HepG2 (cell line): Measurements from ENCODE around the gene DNAAF1. TPM values are rescaled to one million over a fixed set of nuclear protein-coding genes. Genes with fewer than 3 reads are reported as not detected.

Experiments
- ATF7-NPFF ChIP-seq: sonication (generic); formaldehyde crosslinking; IDR thresholded peaks from 2 replicates; pipeline ENCODE4 v1.8.1; 2023; ENCODE audit warnings: mild to moderate bottlenecking, low read depth, missing genetic modification reagents, moderate library complexity
- IRF2 ChIP-seq: IDR thresholded peaks from 2 replicates; pipeline ENCODE4 v1.6.1; 2018; ENCODE audit warnings: missing genetic modification reagents, missing compliant biosample characterization
- MED1 ChIP-seq: sonication (generic); formaldehyde crosslinking; IDR thresholded peaks from 2 replicates; pipeline ENCODE4 v1.4.0; 2020; ENCODE audit warnings: missing genetic modification reagents
- MIER2 ChIP-seq: IDR thresholded peaks from 2 replicates; pipeline ENCODE4 v1.6.1; 2016; ENCODE audit warnings: missing biosample characterization, missing genetic modification reagents
- MYNN ChIP-seq: sonication (generic); formaldehyde crosslinking; IDR thresholded peaks from 2 replicates; pipeline ENCODE4 v1.4.0; 2020; ENCODE audit warnings: mild to moderate bottlenecking, low read depth, missing genetic modification reagents
- PAF1 ChIP-seq: IDR thresholded peaks from 2 replicates; pipeline ENCODE4 v1.6.1; 2016; ENCODE audit warnings: missing genetic modification reagents, missing compliant biosample characterization
- PITX1 ChIP-seq: sonication (generic); formaldehyde crosslinking; IDR thresholded peaks from 2 replicates; pipeline ENCODE4 v1.5.1; 2020; ENCODE audit warnings: mild to moderate bottlenecking, missing genetic modification reagents
- PRMT3 ChIP-seq: sonication (generic); formaldehyde crosslinking; IDR thresholded peaks from 2 replicates; pipeline ENCODE4 v1.8.1; 2022; ENCODE audit warnings: low read depth, mild to moderate bottlenecking, moderate library complexity, missing genetic modification reagents, borderline replicate concordance
- RBFOX2 ChIP-seq: fragments of 200-400 bp; formaldehyde crosslinking; IDR thresholded peaks from 2 replicates; pipeline ENCODE4 v1.6.1; 2017; ENCODE audit warnings: low read depth, mild to moderate bottlenecking, low read length
- REPIN1 ChIP-seq: sonication (generic); formaldehyde crosslinking; IDR thresholded peaks from 2 replicates; pipeline ENCODE4 v1.8.0; 2022; ENCODE audit warnings: missing genetic modification reagents, low read depth, mild to moderate bottlenecking, borderline replicate concordance
- SRSF9 ChIP-seq: fragments of 200-400 bp; formaldehyde crosslinking; IDR thresholded peaks from 2 replicates; pipeline ENCODE4 v1.6.1; 2018; ENCODE audit warnings: borderline replicate concordance, mild to moderate bottlenecking, low read depth, low read length; ENCODE audit not compliant: insufficient read depth, poor library complexity, severe bottlenecking
- ZNF772 ChIP-seq: sonication (generic); formaldehyde crosslinking; IDR thresholded peaks from 2 replicates; pipeline ENCODE4 v1.5.0; 2020; ENCODE audit warnings: mild to moderate bottlenecking, missing genetic modification reagents
- ZNF777 ChIP-seq: sonication (generic); formaldehyde crosslinking; IDR thresholded peaks from 2 replicates; pipeline ENCODE4 v1.4.0; 2020; ENCODE audit warnings: missing genetic modification reagents
- polyA plus RNA-seq, 8 experiments: library from polyadenylated mRNA; depleted of rRNA in 3 of 8; stranded (reverse) in 7 of 8; unstranded in 1 of 8; fragments of >200 nt; fragmentation: Illumina TruSeq in 4 of 8; extraction: Trizol in 4 of 8; gene quantifications; 2 replicates each; pipeline versions ENCODE4 v1.2.1 to v1.2.3, GENCODE V29; 2011 to 2016; ENCODE audit warnings: low read depth in 4 of 8, missing spikeins in 1 of 8, mixed read lengths in 1 of 8; ENCODE audit not compliant: insufficient read depth in 1 of 8
- total RNA-seq, 5 experiments: library from RNA; depleted of rRNA; stranded (reverse); fragments of >200 nt; fragmentation: Illumina TruSeq; extraction: Trizol; gene quantifications; 2 replicates each; pipeline ENCODE4 v1.2.3, GENCODE V29; 2016; ENCODE audit warnings: low read depth in 1 of 5
- TF ChIP-seq, protein P1 (sequence below), 2 experiments: IDR thresholded peaks; 2 replicates each; pipeline ENCODE4 v1.6.1; 2011 to 2012; ENCODE audit warnings: low read length in 2 of 2, borderline replicate concordance in 1 of 2, low read depth in 1 of 2, mild to moderate bottlenecking in 1 of 2, moderate library complexity in 1 of 2
- TF ChIP-seq, protein P2 (sequence below): sonication (generic); formaldehyde crosslinking; IDR thresholded peaks from 2 replicates; pipeline ENCODE4 v1.9.0; 2021; ENCODE audit warnings: missing genetic modification reagents, borderline replicate concordance
- TF ChIP-seq, protein P3 (sequence below): sonication (generic); formaldehyde crosslinking; IDR thresholded peaks from 2 replicates; pipeline ENCODE4 v1.4.0; 2020; ENCODE audit warnings: mild to moderate bottlenecking, missing genetic modification reagents
- TF ChIP-seq, protein P4 (sequence below), 2 experiments: sonication (generic) in 1 of 2; formaldehyde crosslinking in 1 of 2; IDR thresholded peaks; 2 replicates each; pipeline versions ENCODE4 v1.5.1 to v1.6.1; 2011 to 2020; ENCODE audit warnings: borderline replicate concordance in 1 of 2, low read depth in 1 of 2, low read length in 1 of 2, mild to moderate bottlenecking in 1 of 2, missing genetic modification reagents in 1 of 2, moderate library complexity in 1 of 2

Gene DNAAF1
- total and polyA plus RNA-seq, 2 of the 13 experiments (the other 11 are each of a cell fraction or from before 2014, with no cell fraction given): 0.04 TPM; not detected in 1

DNA sequence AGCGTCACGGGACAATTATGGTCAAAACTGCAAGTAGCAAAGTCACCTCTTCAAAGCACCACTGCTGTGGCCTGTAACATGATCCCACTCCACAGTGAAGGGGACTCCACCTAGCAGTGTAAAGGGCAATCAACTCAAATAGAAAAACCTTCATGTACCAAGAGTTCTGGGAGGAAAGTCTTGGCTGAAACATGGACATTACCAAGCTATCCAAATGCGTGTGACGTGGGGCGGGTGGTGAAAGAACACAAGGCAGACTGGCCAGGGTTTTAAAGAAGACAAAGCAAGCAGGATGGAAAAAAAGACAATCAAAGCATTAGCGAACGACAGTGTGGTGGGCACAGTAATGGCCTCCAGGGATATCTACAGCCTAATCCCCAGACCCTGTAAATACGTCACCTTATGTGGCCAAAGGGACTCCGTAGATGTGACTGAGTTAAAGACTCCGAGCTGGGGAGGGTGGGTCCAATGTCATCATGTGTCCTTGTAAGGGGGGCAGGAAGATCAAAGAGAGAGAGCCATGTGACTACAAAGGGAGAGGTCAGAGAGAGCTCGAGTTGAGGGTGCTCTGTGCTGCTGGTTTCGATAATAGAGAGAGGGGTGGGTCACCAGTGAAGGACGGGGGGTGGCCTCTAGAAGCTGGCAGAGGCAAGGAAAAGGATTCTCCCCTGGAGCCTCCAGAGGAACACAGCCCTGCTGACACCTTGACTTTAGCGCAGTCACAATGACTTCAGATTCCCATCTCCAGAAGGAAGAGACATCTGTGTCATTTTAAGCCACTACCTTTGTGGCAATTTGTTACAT lies 6.1 kb upstream of the DNAAF1 start (continued):
- TF ChIP-seq ZNF777: no peak
- TF ChIP-seq ZNF772: 0 out of 2 replicates have a peak, but pooled peaks have one; percentile 14
- TF ChIP-seq, protein P1, sequence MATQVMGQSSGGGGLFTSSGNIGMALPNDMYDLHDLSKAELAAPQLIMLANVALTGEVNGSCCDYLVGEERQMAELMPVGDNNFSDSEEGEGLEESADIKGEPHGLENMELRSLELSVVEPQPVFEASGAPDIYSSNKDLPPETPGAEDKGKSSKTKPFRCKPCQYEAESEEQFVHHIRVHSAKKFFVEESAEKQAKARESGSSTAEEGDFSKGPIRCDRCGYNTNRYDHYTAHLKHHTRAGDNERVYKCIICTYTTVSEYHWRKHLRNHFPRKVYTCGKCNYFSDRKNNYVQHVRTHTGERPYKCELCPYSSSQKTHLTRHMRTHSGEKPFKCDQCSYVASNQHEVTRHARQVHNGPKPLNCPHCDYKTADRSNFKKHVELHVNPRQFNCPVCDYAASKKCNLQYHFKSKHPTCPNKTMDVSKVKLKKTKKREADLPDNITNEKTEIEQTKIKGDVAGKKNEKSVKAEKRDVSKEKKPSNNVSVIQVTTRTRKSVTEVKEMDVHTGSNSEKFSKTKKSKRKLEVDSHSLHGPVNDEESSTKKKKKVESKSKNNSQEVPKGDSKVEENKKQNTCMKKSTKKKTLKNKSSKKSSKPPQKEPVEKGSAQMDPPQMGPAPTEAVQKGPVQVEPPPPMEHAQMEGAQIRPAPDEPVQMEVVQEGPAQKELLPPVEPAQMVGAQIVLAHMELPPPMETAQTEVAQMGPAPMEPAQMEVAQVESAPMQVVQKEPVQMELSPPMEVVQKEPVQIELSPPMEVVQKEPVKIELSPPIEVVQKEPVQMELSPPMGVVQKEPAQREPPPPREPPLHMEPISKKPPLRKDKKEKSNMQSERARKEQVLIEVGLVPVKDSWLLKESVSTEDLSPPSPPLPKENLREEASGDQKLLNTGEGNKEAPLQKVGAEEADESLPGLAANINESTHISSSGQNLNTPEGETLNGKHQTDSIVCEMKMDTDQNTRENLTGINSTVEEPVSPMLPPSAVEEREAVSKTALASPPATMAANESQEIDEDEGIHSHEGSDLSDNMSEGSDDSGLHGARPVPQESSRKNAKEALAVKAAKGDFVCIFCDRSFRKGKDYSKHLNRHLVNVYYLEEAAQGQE (IDR thresholded peaks at IDR 0.05; ENCODE audit: borderline replicate concordance in 1 of 2, low read depth in 1 of 2, low read length in 2 of 2): 0 out of 4 replicates have a peak, but pooled peaks of 1 of the 2 experiments have one; percentile 22
- peak; percentile 80 for TF ChIP-seq MED1
- TF ChIP-seq MYNN (CRISPR knock-in tag): no peak
- no peak for TF ChIP-seq ATF7-NPFF
- TF ChIP-seq PITX1 (CRISPR knock-in tag): peak; percentile 92
- peak; percentile 47; the same call in 1 of the 2 replicates for TF ChIP-seq REPIN1 (CRISPR knock-in tag)
- TF ChIP-seq, protein P2, sequence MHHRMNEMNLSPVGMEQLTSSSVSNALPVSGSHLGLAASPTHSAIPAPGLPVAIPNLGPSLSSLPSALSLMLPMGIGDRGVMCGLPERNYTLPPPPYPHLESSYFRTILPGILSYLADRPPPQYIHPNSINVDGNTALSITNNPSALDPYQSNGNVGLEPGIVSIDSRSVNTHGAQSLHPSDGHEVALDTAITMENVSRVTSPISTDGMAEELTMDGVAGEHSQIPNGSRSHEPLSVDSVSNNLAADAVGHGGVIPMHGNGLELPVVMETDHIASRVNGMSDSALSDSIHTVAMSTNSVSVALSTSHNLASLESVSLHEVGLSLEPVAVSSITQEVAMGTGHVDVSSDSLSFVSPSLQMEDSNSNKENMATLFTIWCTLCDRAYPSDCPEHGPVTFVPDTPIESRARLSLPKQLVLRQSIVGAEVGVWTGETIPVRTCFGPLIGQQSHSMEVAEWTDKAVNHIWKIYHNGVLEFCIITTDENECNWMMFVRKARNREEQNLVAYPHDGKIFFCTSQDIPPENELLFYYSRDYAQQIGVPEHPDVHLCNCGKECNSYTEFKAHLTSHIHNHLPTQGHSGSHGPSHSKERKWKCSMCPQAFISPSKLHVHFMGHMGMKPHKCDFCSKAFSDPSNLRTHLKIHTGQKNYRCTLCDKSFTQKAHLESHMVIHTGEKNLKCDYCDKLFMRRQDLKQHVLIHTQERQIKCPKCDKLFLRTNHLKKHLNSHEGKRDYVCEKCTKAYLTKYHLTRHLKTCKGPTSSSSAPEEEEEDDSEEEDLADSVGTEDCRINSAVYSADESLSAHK (CRISPR knock-in tag): no peak
- TF ChIP-seq PAF1 (CRISPR knock-in tag): no peak
- TF ChIP-seq SRSF9: no peak
- TF ChIP-seq MIER2 (CRISPR knock-in tag): peak; percentile 42; the same call in 1 of the 2 replicates
- TF ChIP-seq RBFOX2: peak; percentile 58
- TF ChIP-seq PRMT3 (CRISPR knock-in tag): no peak
- TF ChIP-seq, protein P3, sequence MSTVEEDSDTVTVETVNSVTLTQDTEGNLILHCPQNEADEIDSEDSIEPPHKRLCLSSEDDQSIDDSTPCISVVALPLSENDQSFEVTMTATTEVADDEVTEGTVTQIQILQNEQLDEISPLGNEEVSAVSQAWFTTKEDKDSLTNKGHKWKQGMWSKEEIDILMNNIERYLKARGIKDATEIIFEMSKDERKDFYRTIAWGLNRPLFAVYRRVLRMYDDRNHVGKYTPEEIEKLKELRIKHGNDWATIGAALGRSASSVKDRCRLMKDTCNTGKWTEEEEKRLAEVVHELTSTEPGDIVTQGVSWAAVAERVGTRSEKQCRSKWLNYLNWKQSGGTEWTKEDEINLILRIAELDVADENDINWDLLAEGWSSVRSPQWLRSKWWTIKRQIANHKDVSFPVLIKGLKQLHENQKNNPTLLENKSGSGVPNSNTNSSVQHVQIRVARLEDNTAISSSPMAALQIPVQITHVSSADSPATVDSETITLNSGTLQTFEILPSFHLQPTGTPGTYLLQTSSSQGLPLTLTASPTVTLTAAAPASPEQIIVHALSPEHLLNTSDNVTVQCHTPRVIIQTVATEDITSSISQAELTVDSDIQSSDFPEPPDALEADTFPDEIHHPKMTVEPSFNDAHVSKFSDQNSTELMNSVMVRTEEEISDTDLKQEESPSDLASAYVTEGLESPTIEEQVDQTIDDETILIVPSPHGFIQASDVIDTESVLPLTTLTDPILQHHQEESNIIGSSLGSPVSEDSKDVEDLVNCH (CRISPR knock-in tag): no peak
- TF ChIP-seq IRF2 (CRISPR knock-in tag): peak; percentile 38
- TF ChIP-seq, protein P4, sequence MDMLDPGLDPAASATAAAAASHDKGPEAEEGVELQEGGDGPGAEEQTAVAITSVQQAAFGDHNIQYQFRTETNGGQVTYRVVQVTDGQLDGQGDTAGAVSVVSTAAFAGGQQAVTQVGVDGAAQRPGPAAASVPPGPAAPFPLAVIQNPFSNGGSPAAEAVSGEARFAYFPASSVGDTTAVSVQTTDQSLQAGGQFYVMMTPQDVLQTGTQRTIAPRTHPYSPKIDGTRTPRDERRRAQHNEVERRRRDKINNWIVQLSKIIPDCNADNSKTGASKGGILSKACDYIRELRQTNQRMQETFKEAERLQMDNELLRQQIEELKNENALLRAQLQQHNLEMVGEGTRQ (IDR thresholded peaks at IDR 0.05; ENCODE audit: low read depth, low read length): peak; percentile 75
- TF ChIP-seq, protein P4 (CRISPR knock-in tag; IDR thresholded peaks at IDR 0.05; ENCODE audit: borderline replicate concordance): peak; percentile 93
